ENCODE results near the gene OSBPL1A. TPM values are rescaled to one million over a fixed set of nuclear protein-coding genes. Genes with fewer than 3 reads are reported as not detected.

The OSBPL1A gene
- total and polyA plus RNA-seq, 2 experiments from 2014 or later = 24.6 to 31.3 TPM

DNA sequence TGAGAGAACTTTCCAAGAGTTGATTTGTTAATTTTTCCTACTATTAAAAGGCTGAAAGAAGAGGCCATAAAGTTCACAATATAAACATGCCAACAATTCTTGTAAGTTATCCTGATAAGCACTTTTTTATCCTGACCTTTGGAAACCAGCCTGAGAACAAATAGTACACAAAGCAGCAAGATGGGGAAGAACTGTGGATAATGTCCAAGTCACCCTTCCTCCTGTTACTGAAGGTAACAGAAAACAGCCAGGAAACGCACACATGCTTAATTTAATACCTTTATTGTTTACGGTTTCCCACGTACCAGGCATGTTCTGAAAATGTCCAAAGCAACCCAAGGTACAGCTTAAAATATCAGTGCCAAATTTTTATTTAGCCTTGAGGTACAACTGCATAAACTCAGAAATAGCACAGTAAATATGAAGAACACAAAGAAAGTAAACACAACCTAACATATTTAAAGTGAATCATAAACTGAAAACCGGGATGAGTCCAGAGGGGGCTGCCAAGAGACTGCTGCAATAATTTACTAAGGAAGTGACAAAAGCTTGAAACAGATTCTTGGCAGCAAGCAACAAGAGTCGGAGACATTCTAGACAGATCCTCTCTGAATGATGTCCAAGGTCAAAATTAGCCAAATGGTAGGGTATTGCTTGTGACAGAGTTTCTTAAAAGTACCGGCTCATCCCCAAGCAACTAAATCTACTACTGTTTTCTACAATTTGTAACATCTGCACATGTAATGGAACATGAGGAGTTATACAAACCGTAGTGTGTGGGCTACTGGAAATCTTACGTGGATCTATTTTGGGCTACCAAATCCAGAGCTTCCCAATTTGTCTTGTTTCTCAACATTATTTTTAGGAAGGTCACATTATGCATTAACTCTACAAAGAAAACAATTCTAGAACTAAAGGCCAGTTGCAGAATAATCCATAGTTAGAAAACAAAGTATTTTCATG, 165.6 kb downstream of the OSBPL1A start:
- H3K27ac ChIP-seq = peak overlapping the region; percentile 51
- H3K4me2 ChIP-seq = peak overlapping the region; percentile 48
- peak; percentile 11 for DNase-seq (ENCODE audit: low spot score)

DNA sequence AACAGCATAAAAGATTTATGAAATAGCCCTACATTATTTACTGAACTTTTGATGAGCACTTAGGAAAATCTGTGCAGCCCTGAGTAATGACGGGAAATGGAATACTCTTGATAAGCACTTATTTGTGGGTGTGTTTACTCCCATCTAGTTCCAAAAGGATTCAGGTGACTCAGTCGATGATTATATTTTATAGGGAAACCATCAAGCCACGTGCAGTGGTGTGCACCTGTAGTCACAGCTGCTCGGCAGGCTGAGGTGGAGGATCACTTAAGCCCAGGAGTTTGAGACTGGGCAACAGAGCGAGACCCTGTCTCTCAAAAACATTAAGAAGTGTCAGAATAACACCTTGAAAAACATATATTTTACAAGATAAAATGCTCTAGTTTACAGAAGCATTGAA, 166.9 kb downstream of the OSBPL1A start:
- H3K9me3 ChIP-seq (ENCODE audit: low read depth) = no peaks in the 10 kb centered on the region
- no peak overlapping the region for H3K4me3 ChIP-seq
- H3K27me3 ChIP-seq = no peaks in the 10 kb centered on the region
- H3K27ac ChIP-seq = no peak overlapping the region
- no peaks in the 10 kb centered on the region for H3K36me3 ChIP-seq (replicated peaks; ENCODE audit: insufficient read depth, low read depth)
- 87% methylated on average over 5 of the region's 5 CpGs for WGBS (ENCODE audit: low lambda C conversion rate, missing lambda C conversion rate)
- H3K9me2 ChIP-seq (replicated peaks; ENCODE audit: insufficient read depth) = no peaks in the 10 kb centered on the region
- peaks cover 43% of the 10 kb centered on the region for H3K4me1 ChIP-seq (ENCODE audit: insufficient read depth)
- H3K4me2 ChIP-seq = no peak overlapping the region
- DNase-seq (ENCODE audit: low spot score) = no peak
- H3K79me2 ChIP-seq = no peaks in the 10 kb centered on the region
- H2AFZ ChIP-seq = no peak overlapping the region
- H4K20me1 ChIP-seq (ENCODE audit: insufficient read depth, poor library complexity, severe bottlenecking) = no peaks in the 10 kb centered on the region
- TF ChIP-seq EZH2 (IDR thresholded peaks at IDR 0.05; ENCODE audit: borderline replicate concordance) (no peak), EZH2phosphoT487 (IDR thresholded peaks at IDR 0.05; ENCODE audit: low read depth, severe bottlenecking, unreplicated experiment) (no peak)
- TF ChIP-seq, protein P1, sequence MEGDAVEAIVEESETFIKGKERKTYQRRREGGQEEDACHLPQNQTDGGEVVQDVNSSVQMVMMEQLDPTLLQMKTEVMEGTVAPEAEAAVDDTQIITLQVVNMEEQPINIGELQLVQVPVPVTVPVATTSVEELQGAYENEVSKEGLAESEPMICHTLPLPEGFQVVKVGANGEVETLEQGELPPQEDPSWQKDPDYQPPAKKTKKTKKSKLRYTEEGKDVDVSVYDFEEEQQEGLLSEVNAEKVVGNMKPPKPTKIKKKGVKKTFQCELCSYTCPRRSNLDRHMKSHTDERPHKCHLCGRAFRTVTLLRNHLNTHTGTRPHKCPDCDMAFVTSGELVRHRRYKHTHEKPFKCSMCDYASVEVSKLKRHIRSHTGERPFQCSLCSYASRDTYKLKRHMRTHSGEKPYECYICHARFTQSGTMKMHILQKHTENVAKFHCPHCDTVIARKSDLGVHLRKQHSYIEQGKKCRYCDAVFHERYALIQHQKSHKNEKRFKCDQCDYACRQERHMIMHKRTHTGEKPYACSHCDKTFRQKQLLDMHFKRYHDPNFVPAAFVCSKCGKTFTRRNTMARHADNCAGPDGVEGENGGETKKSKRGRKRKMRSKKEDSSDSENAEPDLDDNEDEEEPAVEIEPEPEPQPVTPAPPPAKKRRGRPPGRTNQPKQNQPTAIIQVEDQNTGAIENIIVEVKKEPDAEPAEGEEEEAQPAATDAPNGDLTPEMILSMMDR (IDR thresholded peaks at IDR 0.05; ENCODE audit: poor library complexity) = no peak

More for the DNA sequence above, 165.6 kb downstream of the OSBPL1A start:
- no peak for TF ChIP-seq EZH2phosphoT487 (IDR thresholded peaks at IDR 0.05; ENCODE audit: low read depth, severe bottlenecking, unreplicated experiment)
- no peaks in the 10 kb centered on the region for H3K79me2 ChIP-seq
- H3K9me3 ChIP-seq (ENCODE audit: low read depth) = no peaks in the 10 kb centered on the region
- H3K36me3 ChIP-seq (replicated peaks; ENCODE audit: insufficient read depth, low read depth) = no peaks in the 10 kb centered on the region
- WGBS (ENCODE audit: low lambda C conversion rate, missing lambda C conversion rate) = 44% methylated on average over 8 of the region's 8 CpGs
- no peaks in the 10 kb centered on the region for H4K20me1 ChIP-seq (ENCODE audit: insufficient read depth, poor library complexity, severe bottlenecking)
- no peak overlapping the region for H3K4me3 ChIP-seq
- peaks cover 43% of the 10 kb centered on the region for H3K4me1 ChIP-seq (ENCODE audit: insufficient read depth)
- H3K27me3 ChIP-seq = no peaks in the 10 kb centered on the region
- no peaks in the 10 kb centered on the region for H3K9me2 ChIP-seq (replicated peaks; ENCODE audit: insufficient read depth)
- no peak overlapping the region for H2AFZ ChIP-seq

DNA sequence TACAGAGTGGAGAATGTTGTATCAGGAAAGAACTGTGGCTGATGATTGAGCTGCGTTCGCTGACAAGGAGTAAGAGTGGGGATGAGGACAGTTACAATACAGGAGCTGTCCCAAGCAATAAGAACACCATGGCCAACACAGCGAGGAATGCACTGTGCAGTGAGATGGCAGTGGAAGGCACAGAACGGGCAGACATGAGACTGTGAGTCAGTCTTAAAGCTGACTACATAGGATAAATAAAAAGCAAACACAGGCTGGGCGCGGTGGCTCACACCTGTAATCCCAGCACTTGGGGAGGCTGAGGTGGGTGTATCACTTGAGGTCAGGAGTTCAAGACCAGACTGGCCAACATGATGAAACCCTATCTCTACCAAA, 169.0 kb downstream of the OSBPL1A start:
- Histone ChIP-seq H3K79me2 (no peaks in the 10 kb centered on the region), H3K4me1 (ENCODE audit: insufficient read depth) (peaks cover 29% of the 10 kb centered on the region), H3K9me3 (ENCODE audit: low read depth) (no peaks in the 10 kb centered on the region), H3K27ac (peak overlapping the region; percentile 70), H3K27me3 (no peaks in the 10 kb centered on the region), H3K4me2 (no peak overlapping the region), H3K9me2 (replicated peaks; ENCODE audit: insufficient read depth) (no peaks in the 10 kb centered on the region), H2AFZ (no peak overlapping the region), H4K20me1 (ENCODE audit: insufficient read depth, poor library complexity, severe bottlenecking) (no peaks in the 10 kb centered on the region), H3K4me3 (no peak overlapping the region), H3K36me3 (replicated peaks; ENCODE audit: insufficient read depth, low read depth) (no peaks in the 10 kb centered on the region)
- DNase-seq (ENCODE audit: low spot score) = no peak
- WGBS (ENCODE audit: low lambda C conversion rate, missing lambda C conversion rate) = 84% methylated on average over 6 of the region's 6 CpGs
- TF ChIP-seq, protein P1 (IDR thresholded peaks at IDR 0.05; ENCODE audit: poor library complexity) = no peak
- TF ChIP-seq EZH2 (IDR thresholded peaks at IDR 0.05; ENCODE audit: borderline replicate concordance) = no peak
- TF ChIP-seq EZH2phosphoT487 (IDR thresholded peaks at IDR 0.05; ENCODE audit: low read depth, severe bottlenecking, unreplicated experiment) = no peak

DNA sequence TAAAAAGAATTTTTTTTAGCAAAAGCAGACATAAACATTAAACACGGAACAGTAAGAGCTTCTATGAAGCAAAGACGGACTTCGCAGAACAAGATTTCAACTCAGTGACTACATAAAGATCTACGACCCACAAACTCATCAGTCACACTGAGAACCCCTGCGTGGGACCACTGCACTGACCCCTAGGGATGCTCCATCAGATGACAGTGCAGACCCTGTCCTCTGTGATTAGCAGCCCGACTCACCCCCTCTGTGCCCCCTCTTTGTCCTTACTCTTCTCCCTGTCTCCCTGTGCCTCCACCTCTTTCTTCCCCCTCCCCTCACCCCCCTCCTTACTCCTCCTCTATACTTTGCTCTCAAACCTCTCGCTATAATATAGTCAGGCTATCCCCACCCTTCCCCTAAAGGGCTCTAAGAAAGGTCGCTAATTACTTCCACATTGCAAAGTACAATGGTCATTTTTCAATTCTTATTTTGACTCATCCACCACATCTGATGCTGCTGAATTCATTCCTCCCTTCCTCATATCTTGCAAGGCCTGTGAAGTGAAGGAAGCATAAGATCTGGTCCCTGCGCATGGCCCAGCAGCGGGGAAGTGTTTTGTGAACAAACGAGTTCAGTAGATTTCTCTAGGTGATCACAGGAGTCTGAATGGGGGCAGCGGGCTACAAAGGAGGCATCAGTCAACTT, 169.5 kb downstream of the OSBPL1A start:
- no peaks in the 10 kb centered on the region for H3K27me3 ChIP-seq
- DNase-seq (ENCODE audit: low spot score) = no peak
- 87% methylated on average over 12 of the region's 12 CpGs for WGBS (ENCODE audit: low lambda C conversion rate, missing lambda C conversion rate)
- peak overlapping the region; percentile 70 for H3K27ac ChIP-seq
- TF ChIP-seq, protein P1 (IDR thresholded peaks at IDR 0.05; ENCODE audit: poor library complexity) = no peak
- TF ChIP-seq EZH2 (IDR thresholded peaks at IDR 0.05; ENCODE audit: borderline replicate concordance) (no peak), EZH2phosphoT487 (IDR thresholded peaks at IDR 0.05; ENCODE audit: low read depth, severe bottlenecking, unreplicated experiment) (no peak)
- no peaks in the 10 kb centered on the region for H3K9me3 ChIP-seq (ENCODE audit: low read depth)
- no peaks in the 10 kb centered on the region for H3K9me2 ChIP-seq (replicated peaks; ENCODE audit: insufficient read depth)
- H3K4me1 ChIP-seq (ENCODE audit: insufficient read depth) = peaks cover 25% of the 10 kb centered on the region
- no peak overlapping the region for H2AFZ ChIP-seq
- no peaks in the 10 kb centered on the region for H3K79me2 ChIP-seq
- no peaks in the 10 kb centered on the region for H4K20me1 ChIP-seq (ENCODE audit: insufficient read depth, poor library complexity, severe bottlenecking)
- no peaks in the 10 kb centered on the region for H3K36me3 ChIP-seq (replicated peaks; ENCODE audit: insufficient read depth, low read depth)
- H3K4me3 ChIP-seq = no peak overlapping the region
- H3K4me2 ChIP-seq = no peak overlapping the region
